Activated T-helper 2 cell treated with anti-CD3 and anti-CD28 coated beads, Interferon-gamma antibody, Interleukin-2, Interleukin-4, amounts not matched to agents 10 μg/mL and 5 μg/mL and 100 μg/mL, durations not matched to agents 14 hours and 24 hours and 36 hours (primary cell): ENCODE measurements around the gene BABAM1. TPM values are rescaled to one million over a fixed set of nuclear protein-coding genes. Genes with fewer than 3 reads are reported as not detected.

Experiments
- DNase-seq: peaks from one replicate; pipeline ENCODE4 v3.0.0; 2021; ENCODE audit warnings: low spot score
- H3K27ac Mint-ChIP-seq: one replicate; pipeline ENCODE4 v1.8.0; 2021; ENCODE audit warnings: mixed read lengths
- H3K27me3 Mint-ChIP-seq: one replicate; pipeline ENCODE4 v1.8.0; 2021; ENCODE audit warnings: low read depth, mixed read lengths
- H3K36me3 Mint-ChIP-seq: one replicate; pipeline ENCODE4 v1.8.0; 2021; ENCODE audit warnings: low read depth, mixed read lengths
- H3K4me1 Mint-ChIP-seq: one replicate; pipeline ENCODE4 v1.8.0; 2021; ENCODE audit warnings: low read depth, mixed read lengths
- H3K4me3 Mint-ChIP-seq: one replicate; pipeline ENCODE4 v1.8.0; 2021; ENCODE audit warnings: low read depth, mild to moderate bottlenecking, moderate library complexity, mixed read lengths
- H3K9me3 Mint-ChIP-seq: one replicate; pipeline ENCODE4 v1.8.0; 2021; ENCODE audit warnings: mixed read lengths
- intact Hi-C: fragments of 100-400 bp; cut with micrococcal nuclease; formaldehyde crosslinking; loops from one replicate; pipeline ENCODE4 v1.15.1; 2023
- total RNA-seq: library from RNA; stranded (reverse); gene quantifications from 2 replicates; pipeline ENCODE4 v1.2.3, GENCODE V29; 2022

Gene BABAM1
- total RNA-seq, 1 donor from 2014 or later, result 122 TPM

- Mint-ChIP-seq H3K4me3 (peak overlapping the region; percentile 59), H3K27ac (no peak overlapping the region), H3K27me3 (peaks cover 9% of the 10 kb centered on the region), H3K36me3 (peaks cover 12% of the 10 kb centered on the region), H3K9me3 (no peaks in the 10 kb centered on the region), H3K4me1 (peaks cover 4% of the 10 kb centered on the region)
- no peak for DNase-seq
- intact Hi-C loops, result loop anchor here (1.0 kb wide), 1 partner anchor 19 kb away; the partner anchor contains the start of gene DDA1
These were observed 60.6 kb downstream of the BABAM1 start for GRCh38 chr19:17327654-17328516.

Other genes with a start within 250 kb of the BABAM1 start
- 0.27 and 0.44 TPM in 2 replicates for gene CPAMD8, start 240.6 kb upstream of the BABAM1 start, total RNA-seq
- 27.8 and 28.8 TPM in 2 replicates for gene HAUS8, start 192.0 kb upstream of the BABAM1 start, total RNA-seq
- 143 TPM in 2 replicates for gene MYO9B, start 191.7 kb upstream of the BABAM1 start, total RNA-seq
- gene USE1, start 52.1 kb upstream of the BABAM1 start, total RNA-seq, result 26.4 and 27.2 TPM in 2 replicates
- 20.7 and 22.0 TPM in 2 replicates for gene OCEL1, start 41.2 kb upstream of the BABAM1 start, total RNA-seq
- 13.2 and 13.4 TPM in 2 replicates for gene NR2F6, start 21.5 kb upstream of the BABAM1 start, total RNA-seq
- 0.07 TPM in 1 of 2 replicates, not detected in the other for gene USHBP1, start 2.7 kb upstream of the BABAM1 start, total RNA-seq
- 19.8 and 20.4 TPM in 2 replicates for gene ANKLE1, start 14.5 kb downstream of the BABAM1 start, total RNA-seq
- gene ABHD8, start 36.0 kb downstream of the BABAM1 start, total RNA-seq, result 9.9 and 10.9 TPM in 2 replicates
- gene MRPL34, start 38.4 kb downstream of the BABAM1 start, total RNA-seq, result 92.0 and 95.7 TPM in 2 replicates
- gene DDA1, start 42.1 kb downstream of the BABAM1 start, total RNA-seq, result 37.1 and 39.2 TPM in 2 replicates
- 9.2 and 9.4 TPM in 2 replicates for gene ANO8, start 67.4 kb downstream of the BABAM1 start, total RNA-seq
- gene GTPBP3, start 70.1 kb downstream of the BABAM1 start, total RNA-seq, result 62.5 and 66.5 TPM in 2 replicates
- not detected in 2 replicates for gene PLVAP, start 109.9 kb downstream of the BABAM1 start, total RNA-seq
- gene CCDC194, start 126.8 kb downstream of the BABAM1 start, total RNA-seq, result 1.5 and 2.4 TPM in 2 replicates
- gene BST2, start 138.2 kb downstream of the BABAM1 start, total RNA-seq, result 129 and 133 TPM in 2 replicates
- gene MVB12A, start 152.6 kb downstream of the BABAM1 start, total RNA-seq, result 41.1 and 43.2 TPM in 2 replicates
- gene TMEM221, start 181.2 kb downstream of the BABAM1 start, total RNA-seq, result not detected in 2 replicates
- not detected in 2 replicates for gene NXNL1, start 193.5 kb downstream of the BABAM1 start, total RNA-seq
- gene SLC27A1, start 203.1 kb downstream of the BABAM1 start, total RNA-seq, result 3.1 and 3.5 TPM in 2 replicates
- gene PGLS, start 244.2 kb downstream of the BABAM1 start, total RNA-seq, result 81.4 and 85.7 TPM in 2 replicates